ENCODE data around the gene AOPEP.

GRCh38 chr9:94985649-94986048 is 259.1 kb downstream of the AOPEP start:
- TF ChIP-seq ZBTB20 (tag by site-specific recombination; IDR thresholded peaks at IDR 0.05) (no peak), CTCF (tag by site-specific recombination; IDR thresholded peaks at IDR 0.05) (no peak), OSR2 (tag by site-specific recombination; IDR thresholded peaks at IDR 0.05) (no peak)

All from HEK293 (cell line).